ENCODE data around the gene RAB23.
"Not testable (repeated sequence)": the region's sequence is repeated elsewhere in the genome, so short reads cannot be mapped to it uniquely, and the experiment has no call there.

The RAB23 gene

DNA sequence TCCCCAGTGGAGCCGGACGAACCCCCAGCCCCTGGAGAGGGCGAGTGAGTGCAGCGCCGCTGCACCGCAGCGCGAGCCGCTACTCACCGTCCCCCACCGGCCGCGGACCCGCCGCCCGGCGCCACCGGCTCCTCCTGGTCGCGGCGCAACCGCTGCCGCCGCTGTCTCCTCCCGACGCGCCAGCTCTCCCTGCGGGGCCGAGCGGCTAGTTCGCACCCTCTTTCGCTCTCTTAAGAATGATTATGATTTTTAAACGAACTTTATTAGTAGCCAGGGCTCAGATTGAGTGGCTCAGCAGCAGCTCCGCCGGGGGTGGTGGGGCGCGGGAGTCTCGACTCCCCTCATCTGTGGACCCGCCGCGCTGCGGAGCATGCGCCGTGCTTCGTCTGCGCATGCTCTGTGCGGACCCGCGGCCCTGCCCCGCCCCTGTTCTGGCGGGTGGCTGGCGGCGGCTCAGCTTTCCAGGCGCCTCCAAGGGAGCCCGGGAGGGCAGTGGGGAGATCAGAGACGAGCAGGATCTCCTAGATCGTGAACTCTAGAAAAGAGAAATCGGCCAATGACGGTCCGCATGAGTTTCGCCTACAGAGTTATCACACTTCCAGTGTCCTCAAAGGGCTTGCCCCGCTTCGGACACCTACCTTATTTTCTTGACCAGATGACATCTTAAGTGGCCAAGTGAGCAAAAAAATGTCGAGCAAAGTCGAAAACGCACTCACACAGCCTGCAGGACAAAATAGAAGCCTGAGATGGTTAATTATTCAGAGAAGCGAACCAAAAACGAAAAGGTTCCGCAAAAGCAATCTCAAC is at the start of gene RAB23:
Gene RAB23, minus strand, starts transcription at position 372 of the 807 bp plus-strand sequence. CDS start 11,927 bp downstream, outside the sequence.
- DNase-seq (ENCODE audit: low spot score) = peak; percentile 86

- DNase-seq (ENCODE audit: low spot score) = no peak
Observed at GRCh38 chr6:57268294-57268640, 46.2 kb upstream of the RAB23 start.

GRCh38 chr6:57267586-57268293 is 45.6 kb upstream of the RAB23 start:
- DNase-seq (ENCODE audit: low spot score) = peak; percentile 47

DNA sequence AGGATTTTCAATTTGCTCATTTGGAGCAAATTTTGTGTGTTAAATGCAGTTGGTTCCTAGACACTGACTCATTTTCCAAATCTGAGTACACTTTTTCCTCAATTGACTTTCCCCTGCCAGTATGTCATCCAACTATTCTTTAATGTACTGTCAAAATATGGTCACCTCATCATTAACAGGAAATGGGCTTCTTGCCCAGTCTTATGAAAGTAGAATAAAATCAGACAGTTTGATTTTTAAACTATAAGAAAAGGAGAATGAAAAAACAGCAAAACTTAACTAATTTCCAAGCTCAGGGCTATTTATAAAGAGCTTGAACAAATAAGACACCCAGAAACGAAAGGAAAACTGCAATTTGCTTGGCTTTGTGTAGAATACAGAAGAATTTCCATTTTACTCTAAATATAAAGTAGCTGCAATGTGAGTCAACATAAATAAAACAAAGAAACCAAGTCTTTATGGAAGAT is 43.7 kb upstream of the RAB23 start:
- DNase-seq (ENCODE audit: low spot score) = no peak

GRCh38 chr6:57263739-57264138 is 41.6 kb upstream of the RAB23 start:
- no peak for DNase-seq (ENCODE audit: low spot score)

DNA sequence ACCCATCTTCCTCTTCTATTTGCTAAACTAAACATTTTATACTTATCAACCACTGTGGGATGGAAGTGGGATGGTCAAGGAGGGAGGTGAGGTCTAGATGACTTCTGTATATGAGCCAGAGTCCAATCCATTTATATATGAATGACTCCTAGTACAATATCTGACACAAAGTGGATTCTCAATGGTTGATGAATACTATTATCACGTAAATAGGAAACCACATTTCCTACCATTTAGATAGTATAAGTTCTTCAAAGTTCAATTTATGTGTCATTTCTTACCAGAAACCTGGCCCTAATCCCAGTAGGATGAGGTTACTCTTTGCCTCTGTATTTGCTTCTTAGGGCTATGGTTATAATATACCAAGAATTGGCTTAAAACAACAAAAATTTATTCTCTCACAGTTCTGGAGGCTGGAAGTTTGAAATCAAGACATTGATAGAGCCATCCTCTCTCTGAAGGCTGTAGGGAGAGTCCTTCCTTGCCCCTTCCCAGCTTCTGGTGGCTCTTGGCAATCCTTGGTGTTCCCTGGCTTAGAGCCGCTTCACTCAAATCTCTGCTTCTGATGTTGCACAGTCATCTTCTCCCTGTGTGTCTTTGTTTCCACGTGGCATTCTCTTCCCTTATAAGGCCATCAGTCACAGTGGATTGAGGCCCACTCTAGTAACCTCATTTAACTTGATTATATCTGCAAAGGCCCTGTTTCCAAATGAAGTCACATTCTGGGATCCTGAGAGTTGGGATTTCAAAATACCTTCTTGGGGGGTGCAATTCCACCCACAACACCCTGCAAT is 41.0 kb upstream of the RAB23 start:
- DNase-seq (ENCODE audit: low spot score) = no peak

DNA sequence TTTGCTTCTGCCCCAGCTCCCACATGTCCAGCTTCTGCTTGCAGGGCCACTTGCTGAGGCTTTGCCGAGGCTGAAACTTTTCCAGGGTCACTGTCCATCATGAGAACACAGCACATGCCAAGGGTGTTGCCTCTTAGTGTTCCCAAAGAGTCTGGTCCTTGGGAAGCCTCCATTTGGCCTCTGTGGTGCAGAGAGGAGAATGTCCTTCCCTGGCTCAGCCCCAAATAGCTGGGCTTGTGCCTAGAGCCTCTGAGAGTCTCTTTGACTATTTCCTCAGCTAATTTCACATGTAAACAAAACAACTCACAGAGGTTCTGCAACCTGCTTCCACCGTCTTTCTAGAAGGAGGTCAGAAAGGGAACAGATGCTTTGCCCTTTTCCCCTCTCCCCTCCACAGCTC is 40.4 kb upstream of the RAB23 start:
- DNase-seq (ENCODE audit: low spot score) = peak; percentile 20

DNA sequence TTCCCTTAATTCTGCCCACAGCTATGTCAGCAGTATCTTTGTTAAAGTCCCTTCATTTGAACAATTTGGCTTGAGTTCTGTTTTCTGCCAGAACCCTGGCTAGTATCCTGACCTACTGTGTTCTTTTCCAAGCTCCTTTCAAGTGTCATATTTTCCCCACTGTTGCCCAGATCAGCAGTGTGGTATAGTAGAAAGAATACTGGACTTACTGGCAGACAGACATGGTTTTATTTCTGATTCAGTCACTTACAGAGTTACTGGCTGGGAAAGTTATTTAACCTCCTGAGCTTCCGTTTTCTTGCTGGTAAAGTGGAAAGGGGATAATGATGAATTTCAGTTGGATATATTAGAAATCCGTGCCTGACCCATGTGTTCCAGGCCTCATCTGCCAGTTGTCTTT is 39.8 kb upstream of the RAB23 start:
- DNase-seq (ENCODE audit: low spot score) = peak; percentile 6

GRCh38 chr6:57259064-57259463 is 37.0 kb upstream of the RAB23 start:
- no peak for DNase-seq (ENCODE audit: low spot score)

- no peak for DNase-seq (ENCODE audit: low spot score)
Observed at GRCh38 chr6:57257911-57258541, 35.9 kb upstream of the RAB23 start.

DNA sequence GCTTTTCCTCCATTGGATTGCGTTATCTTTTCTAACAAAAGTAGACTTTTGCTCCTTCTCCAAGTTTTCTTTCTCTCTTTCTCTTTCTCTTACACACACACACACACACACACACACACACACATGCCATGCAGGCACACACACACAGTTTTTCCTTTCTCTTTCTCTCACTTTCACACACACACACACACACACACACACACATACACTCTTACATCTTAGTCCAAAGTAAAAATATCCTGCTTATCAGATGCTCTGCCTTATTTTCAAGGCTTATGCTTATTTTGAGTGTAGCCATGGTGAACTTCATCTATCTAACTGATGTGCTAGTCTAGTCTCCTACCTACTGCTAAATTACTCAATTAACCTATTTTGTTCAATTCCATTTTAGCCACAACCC is 34.4 kb upstream of the RAB23 start:
- no peak for DNase-seq (ENCODE audit: low spot score)

GRCh38 chr6:57255451-57256169 is 33.5 kb upstream of the RAB23 start:
- no peak for DNase-seq (ENCODE audit: low spot score)

DNA sequence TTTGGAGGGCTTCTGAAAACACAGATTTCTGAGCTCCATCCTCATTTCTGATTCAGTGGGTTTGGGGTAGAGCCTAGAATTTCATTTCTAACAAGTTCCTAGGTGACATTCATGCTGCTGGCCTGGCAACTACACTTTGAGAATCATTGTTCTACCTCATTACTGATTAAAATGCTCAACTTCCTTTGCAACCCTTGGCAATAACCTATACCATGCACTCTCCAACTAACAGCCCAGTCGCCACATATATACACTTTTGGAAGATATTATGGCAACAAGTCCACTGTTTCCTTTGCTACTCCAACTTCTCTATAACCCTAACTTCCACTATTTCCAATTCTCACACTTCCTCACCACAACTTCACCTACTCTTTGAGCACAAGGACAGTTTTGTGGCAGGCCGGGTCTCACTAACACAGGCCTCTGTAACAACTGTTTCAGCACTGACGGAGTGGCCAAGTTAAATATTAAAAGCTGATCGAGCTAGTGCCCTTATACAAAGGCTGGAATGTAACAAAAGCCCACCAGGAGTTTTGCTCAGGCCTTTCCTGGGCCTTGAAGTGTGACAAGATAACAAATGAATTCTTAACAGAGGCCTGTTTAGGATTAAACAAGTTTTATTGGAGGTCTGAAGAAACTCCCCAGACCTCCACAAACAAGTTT is 32.1 kb upstream of the RAB23 start:
- DNase-seq (ENCODE audit: low spot score) = no peak

GRCh38 chr6:57252975-57253374 is 30.9 kb upstream of the RAB23 start:
- no peak for DNase-seq (ENCODE audit: low spot score)

DNA sequence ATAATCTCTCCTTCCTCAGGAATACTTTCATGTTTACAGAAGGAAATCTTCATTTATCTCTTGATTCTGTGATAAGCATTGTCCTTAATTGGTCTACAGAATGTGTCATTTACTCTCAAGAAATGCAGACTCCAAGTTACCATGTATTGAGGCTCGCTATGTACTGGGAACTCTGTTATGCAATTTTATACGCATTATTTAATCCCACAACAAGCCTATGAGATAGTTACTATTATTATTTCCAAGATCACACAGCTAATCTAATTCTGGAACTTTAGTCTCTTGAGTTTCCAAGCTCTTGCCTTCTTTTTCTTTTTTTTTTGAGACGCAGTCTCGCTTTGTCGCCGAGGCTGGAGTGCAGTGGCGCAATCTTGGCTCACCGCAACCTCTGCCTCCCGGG is 30.0 kb upstream of the RAB23 start:
- no peak for DNase-seq (ENCODE audit: low spot score)

- no peak for DNase-seq (ENCODE audit: low spot score)
Observed at GRCh38 chr6:57250348-57250747, 28.2 kb upstream of the RAB23 start.

DNA sequence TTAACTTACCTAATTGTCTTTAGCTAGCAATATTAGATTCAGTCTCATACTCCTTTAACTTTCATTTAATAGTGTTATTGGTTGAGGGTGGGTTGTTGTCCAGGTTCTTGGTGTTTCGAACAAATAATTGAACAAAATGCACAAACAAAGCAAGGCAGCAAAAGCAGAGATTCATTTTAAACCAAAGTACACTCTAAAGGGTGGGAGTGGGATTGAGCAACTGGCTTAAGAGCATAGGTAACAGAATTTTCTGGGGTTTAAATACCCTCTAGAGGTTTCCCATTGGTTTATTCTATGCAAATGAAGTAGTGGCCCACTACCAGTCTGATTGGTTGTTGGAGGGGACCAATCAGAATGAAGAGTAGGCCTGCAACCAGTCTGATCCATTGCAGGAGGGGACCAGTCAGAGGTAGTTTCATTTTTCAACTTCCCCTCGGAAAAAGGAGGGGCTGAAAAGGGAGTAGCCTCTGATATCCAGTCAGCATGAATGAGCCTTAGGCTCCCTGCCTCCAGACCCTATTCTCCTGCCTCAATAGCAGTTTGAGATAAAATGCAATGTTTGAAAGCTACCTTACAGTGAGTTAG is 26.3 kb upstream of the RAB23 start:
- no peak for DNase-seq (ENCODE audit: low spot score)

GRCh38 chr6:57247603-57248002 is 25.5 kb upstream of the RAB23 start:
- no peak for DNase-seq (ENCODE audit: low spot score)

GRCh38 chr6:57246307-57246706 is 24.2 kb upstream of the RAB23 start:
- no peak for DNase-seq (ENCODE audit: low spot score)

GRCh38 chr6:57243954-57244353 is 21.8 kb upstream of the RAB23 start:
- no peak for DNase-seq (ENCODE audit: low spot score)

DNA sequence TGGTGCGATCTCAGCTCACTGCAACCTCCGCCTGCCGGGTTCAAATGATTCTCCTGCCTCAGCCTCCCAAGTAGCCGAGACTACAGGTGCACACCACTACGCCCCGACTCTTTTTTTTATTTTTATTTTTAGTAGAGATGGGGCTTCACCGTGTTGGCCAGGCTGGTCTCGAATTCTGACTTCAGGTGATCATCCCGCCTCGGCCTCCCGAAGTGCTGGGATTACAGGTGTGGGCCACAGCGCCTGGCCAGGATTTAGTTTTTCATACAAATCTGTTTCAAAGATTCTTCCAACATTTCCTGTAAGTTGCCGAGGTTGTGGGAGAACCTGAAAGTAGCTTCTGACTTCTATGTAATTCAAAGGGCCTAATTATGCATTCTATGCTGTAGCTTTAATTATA is 21.4 kb upstream of the RAB23 start:
- DNase-seq (ENCODE audit: low spot score) = not testable (repeated sequence)

Data from cerebellar cortex (tissue), 1 donor.